CD4-positive, alpha-beta memory T cell (primary cell): ENCODE results near the gene KLHL41. TPM values are rescaled to one million over a fixed set of nuclear protein-coding genes. Genes with fewer than 3 reads are reported as not detected.
"Not testable (repeated sequence)": the region's sequence is repeated elsewhere in the genome, so short reads cannot be mapped to it uniquely, and the experiment has no call there.

ENCODE experiments used
- CTCF ChIA-PET: fragments of 350-600 bp; sonication (Branson Sonifier 250); formaldehyde crosslinking; loops from one replicate; lab custom pipeline; 2021; ENCODE audit warnings: inconsistent platforms; ENCODE audit not compliant: partially characterized antibody; lab: Charles Lee
- POLR2A ChIA-PET: fragments of 350-600 bp; sonication (Branson Sonifier 250); formaldehyde crosslinking; loops from one replicate; lab custom pipeline; 2021; ENCODE audit not compliant: partially characterized antibody; lab: Charles Lee
- DNase-seq, 5 donors: peaks; one replicate each; pipeline versions ENCODE4 v3.0.0 to v3.0.0-alpha.2; 2020 to 2022; ENCODE audit warnings: mixed read lengths in 1 of 5
- H3K27ac ChIP-seq: one replicate; pipeline ENCODE4 v1.7.0; 2013; ENCODE audit warnings: low read depth, low read length
- H3K27me3 ChIP-seq: 2 replicates; pipeline ENCODE4 v1.7.0; 2013; ENCODE audit warnings: mild to moderate bottlenecking, low read length, moderate library complexity; ENCODE audit not compliant: insufficient read depth
- H3K36me3 ChIP-seq: 2 replicates; pipeline ENCODE4 v1.7.0; 2013; ENCODE audit warnings: mild to moderate bottlenecking, low read length, moderate library complexity; ENCODE audit not compliant: insufficient read depth
- H3K4me1 ChIP-seq: 2 replicates; pipeline ENCODE4 v1.7.0; 2013; ENCODE audit warnings: mild to moderate bottlenecking, low read length, moderate library complexity; ENCODE audit not compliant: insufficient read depth
- H3K4me3 ChIP-seq, 2 donors: one replicate each; pipeline ENCODE4 v1.7.0; 2013; ENCODE audit warnings: low read length in 2 of 2, mild to moderate bottlenecking in 1 of 2
- H3K9me3 ChIP-seq, 2 donors: one replicate each; pipeline ENCODE4 v1.7.0; 2013; ENCODE audit warnings: low read length in 2 of 2, control low read depth in 1 of 2; ENCODE audit not compliant: control insufficient read depth in 1 of 2
- H3K27ac Mint-ChIP-seq, 7 donors: one replicate each; pipeline ENCODE4 v1.8.0; 2020 to 2021; ENCODE audit warnings: mixed read lengths in 7 of 7, mild to moderate bottlenecking in 6 of 7, inconsistent platforms in 3 of 7, moderate library complexity in 3 of 7
- H3K27me3 Mint-ChIP-seq, 2 donors: one replicate each; pipeline ENCODE4 v1.8.0; 2020 to 2021; ENCODE audit warnings: mixed read lengths in 2 of 2
- H3K36me3 Mint-ChIP-seq, 2 donors: one replicate each; pipeline ENCODE4 v1.8.0; 2020 to 2021; ENCODE audit warnings: mixed read lengths in 2 of 2, inconsistent platforms in 1 of 2, mild to moderate bottlenecking in 1 of 2
- H3K4me1 Mint-ChIP-seq, 4 donors: one replicate each; pipeline ENCODE4 v1.8.0; 2020 to 2021; ENCODE audit warnings: mixed read lengths in 4 of 4, mild to moderate bottlenecking in 1 of 4
- H3K4me3 Mint-ChIP-seq, 8 donors: one replicate each; pipeline ENCODE4 v1.8.0; 2020 to 2021; ENCODE audit warnings: mixed read lengths in 8 of 8, mild to moderate bottlenecking in 7 of 8, moderate library complexity in 6 of 8, inconsistent platforms in 3 of 8
- H3K9me3 Mint-ChIP-seq, 8 donors: one replicate each; pipeline ENCODE4 v1.8.0; 2020 to 2021; ENCODE audit warnings: mixed read lengths in 8 of 8, mild to moderate bottlenecking in 5 of 8, inconsistent platforms in 3 of 8, moderate library complexity in 1 of 8
- intact Hi-C: fragments of 100-400 bp; cut with micrococcal nuclease; formaldehyde crosslinking; loops from one replicate; pipeline ENCODE4 v1.15.1; 2023
- polyA plus RNA-seq, 2 donors: library from polyadenylated mRNA; unstranded; fragments of 300-500 nt; fragmentation: Illumina TruSeq; gene quantifications; one replicate each; pipeline ENCODE4 v1.2.3, GENCODE V29; 2021
- total RNA-seq, 2 experiments: library from RNA; stranded (reverse); gene quantifications; one replicate each; pipeline ENCODE4 v1.2.3, GENCODE V29; 2021

KLHL41 gene
- total and polyA plus RNA-seq, 4 experiments from 2014 or later = 0.09 to 0.81 (median 0.25) TPM; not detected in 1

- H3K36me3 ChIP-seq, H3K9me3 Mint-ChIP-seq, H3K36me3 Mint-ChIP-seq, H3K27ac ChIP-seq, H3K4me3 Mint-ChIP-seq, DNase-seq, H3K4me3 ChIP-seq, H3K4me1 ChIP-seq, H3K9me3 ChIP-seq, H3K4me1 Mint-ChIP-seq, H3K27me3 Mint-ChIP-seq, intact Hi-C loops, POLR2A ChIA-PET, H3K27me3 ChIP-seq, H3K27ac Mint-ChIP-seq: not testable (repeated sequence)
- CTCF ChIA-PET = interaction anchor here (0.7 kb wide), 1 partner anchor 383 kb away, joined by 3 read pairs; no protein-coding TSS in a partner anchor
Observed at GRCh38 chr2:169514758-169515157, 5.3 kb downstream of the KLHL41 start.

- H3K4me3 Mint-ChIP-seq, H3K4me1 ChIP-seq, POLR2A ChIA-PET, H3K9me3 Mint-ChIP-seq, H3K27me3 ChIP-seq, H3K4me1 Mint-ChIP-seq, H3K36me3 Mint-ChIP-seq, H3K36me3 ChIP-seq, H3K27me3 Mint-ChIP-seq, H3K4me3 ChIP-seq, H3K9me3 ChIP-seq, DNase-seq, H3K27ac ChIP-seq, H3K27ac Mint-ChIP-seq, intact Hi-C loops: not testable (repeated sequence)
- CTCF ChIA-PET = interaction anchor here (1.5 to 3.0 kb wide), 2 partner anchors 11 to 37 kb away, joined by 4 to 11 read pairs; partner anchors contain the start of gene BBS5
Observed at GRCh38 chr2:169516488-169516995, 7.0 kb downstream of the KLHL41 start.

- CTCF ChIA-PET = interaction anchor here (1.7 kb wide), 1 partner anchor 9 kb away, joined by 5 read pairs; no protein-coding TSS in a partner anchor
Observed at GRCh38 chr2:169520896-169521295, 11.4 kb downstream of the KLHL41 start.

GRCh38 chr2:169523681-169524080, 14.2 kb downstream of the KLHL41 start:
- H3K27me3 Mint-ChIP-seq = no peaks in the 10 kb centered on the region
- intact Hi-C loops = no loop called here
- Histone ChIP-seq H3K9me3 (no peaks in the 10 kb centered on the region), H3K4me1 (no peaks in the 10 kb centered on the region), H3K27ac (no peak overlapping the region), H3K4me3 (no peak overlapping the region), H3K36me3 (no peaks in the 10 kb centered on the region), H3K27me3 (no peaks in the 10 kb centered on the region)
- no peak for DNase-seq
- H3K36me3 Mint-ChIP-seq = peaks cover 4 to 5% of the 10 kb centered on the region in 2 donors
- no peaks in the 10 kb centered on the region for H3K4me1 Mint-ChIP-seq
- H3K9me3 Mint-ChIP-seq = peaks cover 0 to 1% (median 0%) of the 10 kb centered on the region in 8 donors
- no peak overlapping the region for H3K4me3 Mint-ChIP-seq
- peak overlapping the region in 1 of 7 donors; percentile 16 for H3K27ac Mint-ChIP-seq
- ChIA-PET POLR2A (interaction anchor here (0.9 kb wide), 1 partner anchor 170 kb away, joined by 3 read pairs; the partner anchor contains the start of genes CFAP210 and PHOSPHO2), CTCF (no interaction called here)

More at GRCh38 chr2:169520896-169521295, 11.4 kb downstream of the KLHL41 start:
- Histone ChIP-seq H3K27ac (no peak overlapping the region), H3K27me3 (no peaks in the 10 kb centered on the region), H3K36me3 (no peaks in the 10 kb centered on the region), H3K4me1 (no peaks in the 10 kb centered on the region), H3K9me3 (no peaks in the 10 kb centered on the region), H3K4me3 (no peak overlapping the region)
- no peaks in the 10 kb centered on the region for H3K27me3 Mint-ChIP-seq
- peaks cover 2 to 5% of the 10 kb centered on the region in 2 donors for H3K36me3 Mint-ChIP-seq
- no peak for DNase-seq
- H3K4me1 Mint-ChIP-seq = no peaks in the 10 kb centered on the region
- intact Hi-C loops = no loop called here
- no peaks in the 10 kb centered on the region for H3K9me3 Mint-ChIP-seq
- POLR2A ChIA-PET = no interaction called here
- H3K4me3 Mint-ChIP-seq = no peak overlapping the region
- no peak overlapping the region for H3K27ac Mint-ChIP-seq

GRCh38 chr2:169525434-169525833, 15.9 kb downstream of the KLHL41 start:
- Histone ChIP-seq H3K4me1 (no peaks in the 10 kb centered on the region), H3K27me3 (no peaks in the 10 kb centered on the region), H3K36me3 (no peaks in the 10 kb centered on the region), H3K4me3 (no peak overlapping the region), H3K9me3 (no peaks in the 10 kb centered on the region), H3K27ac (no peak overlapping the region)
- H3K4me3 Mint-ChIP-seq = no peak overlapping the region
- no peak for DNase-seq
- H3K27ac Mint-ChIP-seq = peak overlapping the region in 1 of 7 donors; percentile 77
- no peaks in the 10 kb centered on the region for H3K27me3 Mint-ChIP-seq
- ChIA-PET POLR2A (no interaction called here), CTCF (interaction anchor here (0.7 to 1.7 kb wide), 3 partner anchors 42 to 403 kb away, joined by 3 to 4 read pairs (median 3); no protein-coding TSS in a partner anchor)
- intact Hi-C loops = loop anchor here (5.0 kb wide), 1 partner anchor 352 kb away; no protein-coding TSS in a partner anchor
- peaks cover 5 to 10% of the 10 kb centered on the region in 2 donors for H3K36me3 Mint-ChIP-seq
- H3K9me3 Mint-ChIP-seq = peaks cover 0 to 1% (median 0%) of the 10 kb centered on the region in 8 donors
- no peaks in the 10 kb centered on the region for H3K4me1 Mint-ChIP-seq

- H3K27ac Mint-ChIP-seq = no peak overlapping the region
- Histone ChIP-seq H3K36me3 (no peaks in the 10 kb centered on the region), H3K27ac (no peak overlapping the region), H3K27me3 (no peaks in the 10 kb centered on the region), H3K4me1 (no peaks in the 10 kb centered on the region), H3K9me3 (no peaks in the 10 kb centered on the region), H3K4me3 (no peak overlapping the region)
- H3K36me3 Mint-ChIP-seq = peaks cover 5 to 13% of the 10 kb centered on the region in 2 donors
- DNase-seq = no peak
- H3K4me3 Mint-ChIP-seq = no peak overlapping the region
- H3K4me1 Mint-ChIP-seq = no peaks in the 10 kb centered on the region
- peaks cover 0 to 1% (median 0%) of the 10 kb centered on the region in 8 donors for H3K9me3 Mint-ChIP-seq
- intact Hi-C loops = loop anchor here (5.0 kb wide), 1 partner anchor 351 kb away; no protein-coding TSS in a partner anchor
- ChIA-PET POLR2A (no interaction called here), CTCF (interaction anchor here (1.7 kb wide), 1 partner anchor 402 kb away, joined by 4 read pairs; no protein-coding TSS in a partner anchor)
- no peaks in the 10 kb centered on the region for H3K27me3 Mint-ChIP-seq
Observed at GRCh38 chr2:169526451-169526850, 16.9 kb downstream of the KLHL41 start.

- Mint-ChIP-seq H3K4me3 (no peak overlapping the region), H3K9me3 (peaks cover 0 to 1% (median 0%) of the 10 kb centered on the region in 8 donors), H3K36me3 (peaks cover 5 to 12% of the 10 kb centered on the region in 2 donors), H3K4me1 (no peaks in the 10 kb centered on the region), H3K27ac (peak overlapping the region in 3 of 7 donors; percentile 9 to 24 (median 23)), H3K27me3 (no peaks in the 10 kb centered on the region)
- no peaks in the 10 kb centered on the region for H3K36me3 ChIP-seq
- H3K4me3 ChIP-seq = no peak overlapping the region
- POLR2A ChIA-PET = no interaction called here
- CTCF ChIA-PET = interaction anchor here (0.7 to 1.8 kb wide), 11 partner anchors 10 to 403 kb away, joined by 3 to 13 read pairs (median 4); no protein-coding TSS in a partner anchor
- H3K27me3 ChIP-seq = no peaks in the 10 kb centered on the region
- H3K4me1 ChIP-seq = no peaks in the 10 kb centered on the region
- peak; percentile 56 to 64 (median 58) for DNase-seq
- intact Hi-C loops = loop anchor here (1.0 to 5.0 kb wide), 2 partner anchors 349 to 400 kb away; no protein-coding TSS in a partner anchor
- no peaks in the 10 kb centered on the region for H3K9me3 ChIP-seq
- no peak overlapping the region for H3K27ac ChIP-seq
Observed at GRCh38 chr2:169528271-169528701, 18.8 kb downstream of the KLHL41 start.
